Smooth muscle cell (in vitro differentiated cells): ENCODE measurements around the gene LCLAT1. TPM values are rescaled to one million over a fixed set of nuclear protein-coding genes. Genes with fewer than 3 reads are reported as not detected.

Source experiments
- DNase-seq: peaks from one replicate; lab custom pipeline; 2025; ENCODE audit not compliant: unreplicated experiment; lab: John Stamatoyannopoulos, UW
- H2AFZ ChIP-seq: fragments of 200-600 bp; sonication (generic); 2 replicates; pipeline ENCODE4 v1.6.0; 2016; ENCODE audit warnings: antibody characterized with exemption, low read depth, mild to moderate bottlenecking
- H3F3A ChIP-seq: fragments of 200-600 bp; sonication (generic); 2 replicates; pipeline ENCODE4 v1.6.0; 2017; ENCODE audit warnings: antibody characterized with exemption, low read depth
- H3K27ac ChIP-seq: fragments of 200-600 bp; sonication (generic); 2 replicates; pipeline ENCODE4 v1.5.1; 2016; ENCODE audit warnings: low read depth, mild to moderate bottlenecking
- H3K27me3 ChIP-seq: fragments of 200-600 bp; sonication (generic); 2 replicates; pipeline ENCODE4 v1.6.1; 2016; ENCODE audit warnings: low read depth, mild to moderate bottlenecking
- H3K36me3 ChIP-seq: fragments of 200-600 bp; sonication (generic); 2 replicates; pipeline ENCODE4 v1.5.1; 2016; ENCODE audit warnings: low read depth
- H3K4me1 ChIP-seq: fragments of 200-600 bp; sonication (generic); 2 replicates; pipeline ENCODE4 v1.5.1; 2016; ENCODE audit warnings: low read depth
- H3K4me2 ChIP-seq: fragments of 200-600 bp; sonication (generic); 2 replicates; pipeline ENCODE4 v1.6.0; 2016; ENCODE audit warnings: mild to moderate bottlenecking
- H3K4me3 ChIP-seq: fragments of 200-600 bp; sonication (generic); 2 replicates; pipeline ENCODE4 v1.5.1; 2016; ENCODE audit warnings: mild to moderate bottlenecking
- H3K79me2 ChIP-seq: fragments of 200-600 bp; sonication (generic); 2 replicates; pipeline ENCODE4 v1.6.0; 2016; ENCODE audit warnings: low read depth, mild to moderate bottlenecking
- H3K9ac ChIP-seq: fragments of 200-600 bp; sonication (generic); 2 replicates; pipeline ENCODE4 v1.6.0; 2016; ENCODE audit warnings: low read depth
- H3K9me3 ChIP-seq: fragments of 200-600 bp; sonication (generic); replicated peaks from 2 replicates; pipeline ENCODE4 v1.5.1; 2016; ENCODE audit warnings: low read depth
- H4K20me1 ChIP-seq: fragments of 200-600 bp; sonication (generic); 2 replicates; pipeline ENCODE4 v1.6.0; 2016; ENCODE audit warnings: low read depth
- WGBS: methylation state at CpG from one replicate; pipeline ENCODE4 v1.1.7; 2016; ENCODE audit warnings: low lambda C conversion rate; 5-methylcytosine and 5-hydroxymethylcytosine counted together
- polyA plus RNA-seq: library from polyadenylated mRNA; unstranded; fragments of >200 nt; fragmentation: Nextera tagmentation; extraction: Ambion mirVana; gene quantifications from 2 replicates; pipeline ENCODE4 v1.2.1, GENCODE V29; 2016
- total RNA-seq: library from RNA; depleted of rRNA; stranded (reverse); fragments of >200 nt; gene quantifications from 2 replicates; pipeline ENCODE4 v1.2.3, GENCODE V29; 2014
- TF ChIP-seq, protein P1 (sequence below): fragments of 200-600 bp; sonication (generic); IDR thresholded peaks from 2 replicates; pipeline ENCODE4 v1.5.1; 2017; ENCODE audit warnings: borderline replicate concordance, mild to moderate bottlenecking, antibody characterized with exemption; ENCODE audit not compliant: insufficient read depth, poor library complexity, severe bottlenecking

Gene LCLAT1
- total and polyA plus RNA-seq, 2 experiments from 2014 or later, result 2.6 to 11.7 TPM

DNA sequence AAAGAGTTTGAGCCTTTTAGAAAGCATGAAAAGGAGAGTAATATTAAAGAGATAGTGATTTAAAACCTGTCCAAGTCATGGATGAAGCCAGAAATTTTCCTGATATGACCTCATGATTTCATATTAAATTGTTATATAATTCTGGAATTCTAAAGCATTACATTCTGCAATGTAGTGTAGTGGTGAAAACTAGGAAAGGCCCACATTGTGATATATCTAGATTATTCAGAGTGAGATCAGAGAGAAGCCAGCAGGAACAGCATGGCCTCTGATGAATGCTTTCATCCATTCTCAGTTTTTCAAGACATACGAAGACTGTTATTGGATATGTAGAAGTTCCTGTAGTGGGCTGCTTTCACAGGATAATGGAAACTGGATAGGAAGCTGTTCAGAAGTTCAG lies 98.8 kb downstream of the LCLAT1 start:
- TF ChIP-seq, protein P1, sequence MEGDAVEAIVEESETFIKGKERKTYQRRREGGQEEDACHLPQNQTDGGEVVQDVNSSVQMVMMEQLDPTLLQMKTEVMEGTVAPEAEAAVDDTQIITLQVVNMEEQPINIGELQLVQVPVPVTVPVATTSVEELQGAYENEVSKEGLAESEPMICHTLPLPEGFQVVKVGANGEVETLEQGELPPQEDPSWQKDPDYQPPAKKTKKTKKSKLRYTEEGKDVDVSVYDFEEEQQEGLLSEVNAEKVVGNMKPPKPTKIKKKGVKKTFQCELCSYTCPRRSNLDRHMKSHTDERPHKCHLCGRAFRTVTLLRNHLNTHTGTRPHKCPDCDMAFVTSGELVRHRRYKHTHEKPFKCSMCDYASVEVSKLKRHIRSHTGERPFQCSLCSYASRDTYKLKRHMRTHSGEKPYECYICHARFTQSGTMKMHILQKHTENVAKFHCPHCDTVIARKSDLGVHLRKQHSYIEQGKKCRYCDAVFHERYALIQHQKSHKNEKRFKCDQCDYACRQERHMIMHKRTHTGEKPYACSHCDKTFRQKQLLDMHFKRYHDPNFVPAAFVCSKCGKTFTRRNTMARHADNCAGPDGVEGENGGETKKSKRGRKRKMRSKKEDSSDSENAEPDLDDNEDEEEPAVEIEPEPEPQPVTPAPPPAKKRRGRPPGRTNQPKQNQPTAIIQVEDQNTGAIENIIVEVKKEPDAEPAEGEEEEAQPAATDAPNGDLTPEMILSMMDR, result no peak
- Histone ChIP-seq H3F3A (no peaks in the 10 kb centered on the region), H3K27ac (no peak overlapping the region), H4K20me1 (no peaks in the 10 kb centered on the region), H3K27me3 (no peaks in the 10 kb centered on the region), H3K4me2 (no peak overlapping the region), H2AFZ (no peak overlapping the region), H3K4me1 (no peaks in the 10 kb centered on the region), H3K9me3 (peaks cover 5% of the 10 kb centered on the region), H3K4me3 (no peak overlapping the region), H3K79me2 (no peaks in the 10 kb centered on the region), H3K9ac (no peak overlapping the region), H3K36me3 (no peaks in the 10 kb centered on the region)
- DNase-seq, result no peak
- WGBS, result 89% methylated on average over 1 of the region's 1 CpG

DNA sequence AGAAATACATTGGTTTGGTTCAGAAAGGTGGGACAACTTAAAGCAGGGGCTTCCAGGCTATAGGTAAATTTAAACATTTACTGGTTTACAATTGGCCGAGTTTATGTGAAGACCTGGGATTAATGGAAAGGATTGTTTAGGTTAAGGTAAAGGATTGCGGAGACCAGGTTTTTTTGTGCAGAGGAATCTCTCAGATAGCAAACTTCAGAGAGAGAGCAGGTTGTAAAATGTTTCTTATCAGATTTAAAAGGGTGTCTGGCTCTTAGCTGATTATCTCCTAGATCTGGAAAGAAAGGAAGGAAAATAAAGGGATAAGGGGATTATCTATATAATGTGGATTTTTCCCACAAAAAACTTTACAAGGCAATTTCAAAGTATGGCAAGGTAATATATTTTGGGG lies 101.3 kb downstream of the LCLAT1 start:
- TF ChIP-seq, protein P1, result no peak
- Histone ChIP-seq H3K4me1 (no peaks in the 10 kb centered on the region), H3K27ac (no peak overlapping the region), H3K27me3 (no peaks in the 10 kb centered on the region), H3K9ac (no peak overlapping the region), H3K4me2 (no peak overlapping the region), H3F3A (no peaks in the 10 kb centered on the region), H3K4me3 (no peak overlapping the region), H3K36me3 (no peaks in the 10 kb centered on the region), H4K20me1 (no peaks in the 10 kb centered on the region), H3K9me3 (no peaks in the 10 kb centered on the region), H3K79me2 (no peaks in the 10 kb centered on the region), H2AFZ (no peak overlapping the region)
- DNase-seq, result no peak
- 43% methylated on average over 2 of the region's 2 CpGs for WGBS

GRCh38 chr2:30549096-30549495 lies 102.0 kb downstream of the LCLAT1 start:
- WGBS, result 66% methylated on average over 2 of the region's 2 CpGs
- TF ChIP-seq, protein P1, result no peak
- H3K9ac ChIP-seq, result no peak overlapping the region

GRCh38 chr2:30559544-30560275 lies 112.7 kb downstream of the LCLAT1 start:
- no peak overlapping the region for H3K4me3 ChIP-seq
- no peaks in the 10 kb centered on the region for H4K20me1 ChIP-seq
- H2AFZ ChIP-seq, result no peak overlapping the region
- H3K79me2 ChIP-seq, result no peaks in the 10 kb centered on the region
- no peaks in the 10 kb centered on the region for H3K36me3 ChIP-seq
- H3F3A ChIP-seq, result no peaks in the 10 kb centered on the region
- H3K4me1 ChIP-seq, result no peaks in the 10 kb centered on the region
- H3K9me3 ChIP-seq, result no peaks in the 10 kb centered on the region
- no peak overlapping the region for H3K27ac ChIP-seq
- no peak for DNase-seq
- no peaks in the 10 kb centered on the region for H3K27me3 ChIP-seq
- WGBS, result 100% methylated on average over 1 of the region's 1 CpG
- H3K9ac ChIP-seq, result no peak overlapping the region
- TF ChIP-seq, protein P1, result no peak
- no peak overlapping the region for H3K4me2 ChIP-seq

More at GRCh38 chr2:30549096-30549495, 102.0 kb downstream of the LCLAT1 start:
- Histone ChIP-seq H3K4me2 (no peak overlapping the region), H3F3A (no peaks in the 10 kb centered on the region), H3K4me1 (no peaks in the 10 kb centered on the region), H3K36me3 (no peaks in the 10 kb centered on the region), H3K27ac (no peak overlapping the region), H3K9me3 (no peaks in the 10 kb centered on the region), H3K79me2 (no peaks in the 10 kb centered on the region), H3K27me3 (no peaks in the 10 kb centered on the region), H3K4me3 (no peak overlapping the region), H2AFZ (no peak overlapping the region), H4K20me1 (no peaks in the 10 kb centered on the region)
- DNase-seq, result no peak
